ENCODE results near the gene PPP1R12B.
"Not testable (repeated sequence)": the region's sequence is repeated elsewhere in the genome, so short reads cannot be mapped to it uniquely, and the experiment has no call there.

Gene PPP1R12B

GRCh38 chr1:202565890-202566602 is 217.5 kb downstream of the PPP1R12B start:
- DNase-seq, result no peak

GRCh38 chr1:202567738-202568137 is 219.2 kb downstream of the PPP1R12B start:
- DNase-seq, result no peak

- no peak for DNase-seq
These were observed 219.9 kb downstream of the PPP1R12B start for GRCh38 chr1:202568410-202568809.

- no peak for DNase-seq
These were observed 220.3 kb downstream of the PPP1R12B start for GRCh38 chr1:202568826-202569225.

GRCh38 chr1:202569393-202570322 is 221.2 kb downstream of the PPP1R12B start:
- DNase-seq, result no peak

GRCh38 chr1:202571719-202572339 is 223.3 kb downstream of the PPP1R12B start:
- DNase-seq, result no peak

GRCh38 chr1:202572867-202573266 is 224.4 kb downstream of the PPP1R12B start:
- DNase-seq, result no peak

GRCh38 chr1:202575918-202576653 is 227.6 kb downstream of the PPP1R12B start:
- no peak for DNase-seq

- no peak for DNase-seq
These were observed 228.3 kb downstream of the PPP1R12B start for GRCh38 chr1:202576816-202577215.

- DNase-seq, result no peak
These were observed 228.9 kb downstream of the PPP1R12B start for GRCh38 chr1:202577381-202577780.

GRCh38 chr1:202578001-202578504 is 229.6 kb downstream of the PPP1R12B start:
- no peak for DNase-seq

GRCh38 chr1:202578565-202578964 is 230.1 kb downstream of the PPP1R12B start:
- no peak for DNase-seq

GRCh38 chr1:202579806-202580205 is 231.3 kb downstream of the PPP1R12B start:
- DNase-seq, result no peak

- no peak for DNase-seq
These were observed 232.1 kb downstream of the PPP1R12B start for GRCh38 chr1:202580619-202581018.

GRCh38 chr1:202582350-202582749 is 233.9 kb downstream of the PPP1R12B start:
- not testable (repeated sequence) for DNase-seq

- DNase-seq, result no peak
These were observed 236.4 kb downstream of the PPP1R12B start for GRCh38 chr1:202584707-202585589.

- DNase-seq, result no peak
These were observed 237.1 kb downstream of the PPP1R12B start for GRCh38 chr1:202585590-202585933.

- DNase-seq, result no peak
These were observed 237.7 kb downstream of the PPP1R12B start for GRCh38 chr1:202586018-202586821.

- DNase-seq, result no peak
These were observed 238.4 kb downstream of the PPP1R12B start for GRCh38 chr1:202586871-202587270.

GRCh38 chr1:202587859-202588485 is 239.5 kb downstream of the PPP1R12B start:
- no peak for DNase-seq

Data from activated T-cell treated with anti-CD3 and anti-CD28 coated beads, Interleukin-2, amount 50 U/mL, for 1 hour (primary cell).